ENCODE data around the gene C1orf232.
A peak's percentile ranks its signal among the peaks of the same experiment; 100 is the strongest.

C1orf232 gene

GRCh38 chr1:26166719-26167281 lies 2.0 kb downstream of the C1orf232 start:
- peaks cover 2 to 42% (median 36%) of the 10 kb centered on the region in 5 donors for H3K4me1 ChIP-seq (ENCODE audit: control insufficient read depth in 5 of 5, insufficient read depth in 5 of 5, low read length in 5 of 5)
- peaks cover 0 to 5% (median 0%) of the 10 kb centered on the region in 5 donors for H3K36me3 ChIP-seq (ENCODE audit: control insufficient read depth in 5 of 5, insufficient read depth in 5 of 5, low read length in 5 of 5)
- H3K9me3 ChIP-seq (ENCODE audit: control insufficient read depth in 5 of 5, low read length in 5 of 5), result no peaks in the 10 kb centered on the region
- H3K27ac ChIP-seq (ENCODE audit: low read depth, low read length), result no peak overlapping the region
- H3K9ac ChIP-seq (ENCODE audit: low read length in 5 of 5), result no peak overlapping the region
- H3K4me3 ChIP-seq (ENCODE audit: low read depth in 1 of 5, low read length in 5 of 5), result no peak overlapping the region
- H3K27me3 ChIP-seq (ENCODE audit: control insufficient read depth in 5 of 5, insufficient read depth in 4 of 5, low read length in 5 of 5), result peaks cover 0 to 3% (median 0%) of the 10 kb centered on the region in 5 donors

GRCh38 chr1:26164861-26165842 lies 3.6 kb downstream of the C1orf232 start:
- Histone ChIP-seq H3K27ac (ENCODE audit: low read depth, low read length) (no peak overlapping the region), H3K27me3 (ENCODE audit: control insufficient read depth in 5 of 5, insufficient read depth in 4 of 5, low read length in 5 of 5) (peaks cover 0 to 5% (median 0%) of the 10 kb centered on the region in 5 donors), H3K4me1 (ENCODE audit: control insufficient read depth in 5 of 5, insufficient read depth in 5 of 5, low read length in 5 of 5) (peaks cover 0 to 40% (median 34%) of the 10 kb centered on the region in 5 donors), H3K9me3 (ENCODE audit: control insufficient read depth in 5 of 5, low read length in 5 of 5) (no peaks in the 10 kb centered on the region), H3K36me3 (ENCODE audit: control insufficient read depth in 5 of 5, insufficient read depth in 5 of 5, low read length in 5 of 5) (no peaks in the 10 kb centered on the region), H3K9ac (ENCODE audit: low read length in 5 of 5) (peak overlapping the region in 3 of 5 donors; percentile 26 to 85 (median 58)), H3K4me3 (ENCODE audit: low read depth in 1 of 5, low read length in 5 of 5) (peak overlapping the region; percentile 29 to 67 (median 53))

GRCh38 chr1:26164036-26164860 lies 4.5 kb downstream of the C1orf232 start:
- Histone ChIP-seq H3K4me1 (ENCODE audit: control insufficient read depth in 5 of 5, insufficient read depth in 5 of 5, low read length in 5 of 5) (peaks cover 0 to 33% (median 29%) of the 10 kb centered on the region in 5 donors), H3K36me3 (ENCODE audit: control insufficient read depth in 5 of 5, insufficient read depth in 5 of 5, low read length in 5 of 5) (no peaks in the 10 kb centered on the region), H3K4me3 (ENCODE audit: low read depth in 1 of 5, low read length in 5 of 5) (peak overlapping the region; percentile 29 to 67 (median 53)), H3K9me3 (ENCODE audit: control insufficient read depth in 5 of 5, low read length in 5 of 5) (no peaks in the 10 kb centered on the region), H3K27ac (ENCODE audit: low read depth, low read length) (no peak overlapping the region), H3K27me3 (ENCODE audit: control insufficient read depth in 5 of 5, insufficient read depth in 4 of 5, low read length in 5 of 5) (peaks cover 0 to 6% (median 0%) of the 10 kb centered on the region in 5 donors), H3K9ac (ENCODE audit: low read length in 5 of 5) (peak overlapping the region in 4 of 5 donors; percentile 26 to 85 (median 44))

- no peaks in the 10 kb centered on the region for H3K36me3 ChIP-seq (ENCODE audit: control insufficient read depth in 5 of 5, insufficient read depth in 5 of 5, low read length in 5 of 5)
- peak overlapping the region in 4 of 5 donors; percentile 29 to 65 (median 48) for H3K4me3 ChIP-seq (ENCODE audit: low read depth in 1 of 5, low read length in 5 of 5)
- no peaks in the 10 kb centered on the region for H3K9me3 ChIP-seq (ENCODE audit: control insufficient read depth in 5 of 5, low read length in 5 of 5)
- H3K9ac ChIP-seq (ENCODE audit: low read length in 5 of 5), result peak overlapping the region in 2 of 5 donors; percentile 11 to 58
- peaks cover 0 to 12% (median 4%) of the 10 kb centered on the region in 5 donors for H3K27me3 ChIP-seq (ENCODE audit: control insufficient read depth in 5 of 5, insufficient read depth in 4 of 5, low read length in 5 of 5)
- no peak overlapping the region for H3K27ac ChIP-seq (ENCODE audit: low read depth, low read length)
- H3K4me1 ChIP-seq (ENCODE audit: control insufficient read depth in 5 of 5, insufficient read depth in 5 of 5, low read length in 5 of 5), result peaks cover 0 to 31% (median 27%) of the 10 kb centered on the region in 5 donors
Measured at GRCh38 chr1:26163684-26164035, 5.1 kb downstream of the C1orf232 start.

GRCh38 chr1:26162220-26162709 lies 6.5 kb downstream of the C1orf232 start:
- Histone ChIP-seq H3K27ac (ENCODE audit: low read depth, low read length) (no peak overlapping the region), H3K4me1 (ENCODE audit: control insufficient read depth in 5 of 5, insufficient read depth in 5 of 5, low read length in 5 of 5) (peaks cover 0 to 43% (median 27%) of the 10 kb centered on the region in 5 donors), H3K9me3 (ENCODE audit: control insufficient read depth in 5 of 5, low read length in 5 of 5) (no peaks in the 10 kb centered on the region), H3K9ac (ENCODE audit: low read length in 5 of 5) (peak overlapping the region in 3 of 5 donors; percentile 30 to 65 (median 63)), H3K27me3 (ENCODE audit: control insufficient read depth in 5 of 5, insufficient read depth in 4 of 5, low read length in 5 of 5) (peaks cover 0 to 25% (median 11%) of the 10 kb centered on the region in 5 donors), H3K4me3 (ENCODE audit: low read depth in 1 of 5, low read length in 5 of 5) (peak overlapping the region; percentile 43 to 70 (median 54)), H3K36me3 (ENCODE audit: control insufficient read depth in 5 of 5, insufficient read depth in 5 of 5, low read length in 5 of 5) (no peaks in the 10 kb centered on the region)

- Histone ChIP-seq H3K36me3 (ENCODE audit: control insufficient read depth in 5 of 5, insufficient read depth in 5 of 5, low read length in 5 of 5) (no peaks in the 10 kb centered on the region), H3K27me3 (ENCODE audit: control insufficient read depth in 5 of 5, insufficient read depth in 4 of 5, low read length in 5 of 5) (peaks cover 3 to 29% (median 14%) of the 10 kb centered on the region in 5 donors), H3K9me3 (ENCODE audit: control insufficient read depth in 5 of 5, low read length in 5 of 5) (no peaks in the 10 kb centered on the region), H3K9ac (ENCODE audit: low read length in 5 of 5) (peak overlapping the region in 4 of 5 donors; percentile 47 to 76 (median 70)), H3K27ac (ENCODE audit: low read depth, low read length) (peak overlapping the region; percentile 30), H3K4me3 (ENCODE audit: low read depth in 1 of 5, low read length in 5 of 5) (peak overlapping the region; percentile 43 to 70 (median 65)), H3K4me1 (ENCODE audit: control insufficient read depth in 5 of 5, insufficient read depth in 5 of 5, low read length in 5 of 5) (peaks cover 0 to 49% (median 27%) of the 10 kb centered on the region in 5 donors)
Measured at GRCh38 chr1:26161415-26162219, 7.1 kb downstream of the C1orf232 start.

- H3K27ac ChIP-seq (ENCODE audit: low read depth, low read length), result peak overlapping the region; percentile 74
- no peaks in the 10 kb centered on the region for H3K36me3 ChIP-seq (ENCODE audit: control insufficient read depth in 5 of 5, insufficient read depth in 5 of 5, low read length in 5 of 5)
- peak overlapping the region in 4 of 5 donors; percentile 47 to 76 (median 70) for H3K9ac ChIP-seq (ENCODE audit: low read length in 5 of 5)
- H3K4me3 ChIP-seq (ENCODE audit: low read depth in 1 of 5, low read length in 5 of 5), result peak overlapping the region; percentile 32 to 70 (median 65)
- H3K27me3 ChIP-seq (ENCODE audit: control insufficient read depth in 5 of 5, insufficient read depth in 4 of 5, low read length in 5 of 5), result peaks cover 9 to 37% (median 23%) of the 10 kb centered on the region in 5 donors
- no peaks in the 10 kb centered on the region for H3K9me3 ChIP-seq (ENCODE audit: control insufficient read depth in 5 of 5, low read length in 5 of 5)
- peaks cover 2 to 57% (median 27%) of the 10 kb centered on the region in 5 donors for H3K4me1 ChIP-seq (ENCODE audit: control insufficient read depth in 5 of 5, insufficient read depth in 5 of 5, low read length in 5 of 5)
Measured at GRCh38 chr1:26160527-26161414, 8.0 kb downstream of the C1orf232 start.

- no peaks in the 10 kb centered on the region for H3K36me3 ChIP-seq (ENCODE audit: control insufficient read depth in 5 of 5, insufficient read depth in 5 of 5, low read length in 5 of 5)
- peak overlapping the region; percentile 74 for H3K27ac ChIP-seq (ENCODE audit: low read depth, low read length)
- H3K4me1 ChIP-seq (ENCODE audit: control insufficient read depth in 5 of 5, insufficient read depth in 5 of 5, low read length in 5 of 5), result peaks cover 2 to 66% (median 25%) of the 10 kb centered on the region in 5 donors
- H3K27me3 ChIP-seq (ENCODE audit: control insufficient read depth in 5 of 5, insufficient read depth in 4 of 5, low read length in 5 of 5), result peaks cover 13 to 43% (median 30%) of the 10 kb centered on the region in 5 donors
- peak overlapping the region in 4 of 5 donors; percentile 63 to 70 (median 68) for H3K4me3 ChIP-seq (ENCODE audit: low read depth in 1 of 5, low read length in 5 of 5)
- no peaks in the 10 kb centered on the region for H3K9me3 ChIP-seq (ENCODE audit: control insufficient read depth in 5 of 5, low read length in 5 of 5)
- H3K9ac ChIP-seq (ENCODE audit: low read length in 5 of 5), result peak overlapping the region in 3 of 5 donors; percentile 40 to 68 (median 53)
Measured at GRCh38 chr1:26159743-26160039, 9.1 kb downstream of the C1orf232 start.
